Ovary (tissue), 3 donors: Measurements from ENCODE around the gene GAL.

ENCODE experiments used
- POLR2A ChIP-seq: fragments of 450-650 bp; IDR thresholded peaks from one replicate; pipeline ENCODE4 v1.6.1; 2017; ENCODE audit warnings: antibody characterized with exemption, mild to moderate bottlenecking, moderate library complexity
- TF ChIP-seq, protein P1 (sequence below), 3 donors: fragments of 450-650 bp in 2 of 3; fragments of 200-600 bp in 1 of 3; IDR thresholded peaks; one replicate each; pipeline versions ENCODE4 v1.5.1 to v1.8.0; 2016 to 2022; ENCODE audit warnings: antibody characterized with exemption in 3 of 3, mild to moderate bottlenecking in 1 of 3
- donor health status: DM: no; HTN: no; CAD: no.

DNA sequence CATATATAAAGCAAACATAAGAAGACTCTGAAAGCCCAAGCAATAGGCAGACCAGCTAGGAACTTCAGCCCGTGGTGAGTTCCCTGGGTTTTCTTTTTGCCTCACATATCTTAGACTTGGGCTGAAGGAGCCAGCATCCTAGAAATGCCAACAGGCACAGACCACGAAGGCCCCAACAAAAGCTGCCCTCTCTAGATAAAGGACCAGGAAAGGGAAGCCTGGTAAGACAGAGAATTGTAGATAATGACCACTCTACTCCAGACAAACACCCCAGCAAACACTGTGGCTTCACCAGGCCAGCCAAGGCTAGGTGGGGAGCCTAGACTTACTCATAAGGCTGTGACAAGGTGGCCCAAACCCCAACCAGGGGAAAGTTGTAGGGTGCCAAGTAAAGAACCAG lies 11.2 kb downstream of the GAL start:
- TF ChIP-seq, protein P1, sequence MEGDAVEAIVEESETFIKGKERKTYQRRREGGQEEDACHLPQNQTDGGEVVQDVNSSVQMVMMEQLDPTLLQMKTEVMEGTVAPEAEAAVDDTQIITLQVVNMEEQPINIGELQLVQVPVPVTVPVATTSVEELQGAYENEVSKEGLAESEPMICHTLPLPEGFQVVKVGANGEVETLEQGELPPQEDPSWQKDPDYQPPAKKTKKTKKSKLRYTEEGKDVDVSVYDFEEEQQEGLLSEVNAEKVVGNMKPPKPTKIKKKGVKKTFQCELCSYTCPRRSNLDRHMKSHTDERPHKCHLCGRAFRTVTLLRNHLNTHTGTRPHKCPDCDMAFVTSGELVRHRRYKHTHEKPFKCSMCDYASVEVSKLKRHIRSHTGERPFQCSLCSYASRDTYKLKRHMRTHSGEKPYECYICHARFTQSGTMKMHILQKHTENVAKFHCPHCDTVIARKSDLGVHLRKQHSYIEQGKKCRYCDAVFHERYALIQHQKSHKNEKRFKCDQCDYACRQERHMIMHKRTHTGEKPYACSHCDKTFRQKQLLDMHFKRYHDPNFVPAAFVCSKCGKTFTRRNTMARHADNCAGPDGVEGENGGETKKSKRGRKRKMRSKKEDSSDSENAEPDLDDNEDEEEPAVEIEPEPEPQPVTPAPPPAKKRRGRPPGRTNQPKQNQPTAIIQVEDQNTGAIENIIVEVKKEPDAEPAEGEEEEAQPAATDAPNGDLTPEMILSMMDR (IDR thresholded peaks at IDR 0.05) = no peak
- TF ChIP-seq POLR2A = no peak
